IMR-90 (cell line): ENCODE measurements around the gene RNGTT.

Experiments used
- CTCF ChIP-seq: conservative IDR thresholded peaks from 2 replicates; pipeline ENCODE4 v1.5.1; 2012; ENCODE audit warnings: mild to moderate bottlenecking, low read depth, low read length, improper control_type of control experiment
- ELK1 ChIP-seq: fragments of 150-350 bp; IDR thresholded peaks from 2 replicates; pipeline ENCODE4 v1.6.1; 2016; ENCODE audit warnings: low read depth, mild to moderate bottlenecking, low read length, moderate library complexity, borderline replicate concordance
- FOS ChIP-seq: fragments of 150-350 bp; IDR thresholded peaks from 2 replicates; pipeline ENCODE4 v1.6.1; 2016; ENCODE audit warnings: low read depth, low read length
- MAZ ChIP-seq: IDR thresholded peaks from 2 replicates; pipeline ENCODE4 v1.6.1; 2012; ENCODE audit warnings: low read depth, mild to moderate bottlenecking, low read length, improper control_type of control experiment, moderate library complexity, borderline replicate concordance
- POLR2A ChIP-seq: IDR thresholded peaks from 2 replicates; pipeline ENCODE4 v1.6.1; 2012; ENCODE audit warnings: mild to moderate bottlenecking, low read depth, low read length
- RAD21 ChIP-seq: IDR thresholded peaks from 2 replicates; pipeline ENCODE4 v1.6.1; 2012; ENCODE audit warnings: low read length, improper control_type of control experiment
- RCOR1 ChIP-seq: IDR thresholded peaks from 2 replicates; pipeline ENCODE4 v1.6.1; 2012; ENCODE audit warnings: mild to moderate bottlenecking, low read length, improper control_type of control experiment; ENCODE audit not compliant: insufficient replicate concordance
- RFX5 ChIP-seq: IDR thresholded peaks from 2 replicates; pipeline ENCODE4 v1.8.0; 2012; ENCODE audit warnings: low read depth, mild to moderate bottlenecking, low read length, moderate library complexity
- SMC3 ChIP-seq: fragments of 150-350 bp; IDR thresholded peaks from 2 replicates; pipeline ENCODE4 v1.6.1; 2016; ENCODE audit warnings: low read depth, mild to moderate bottlenecking, antibody characterized with exemption, low read length, moderate library complexity
- USF2 ChIP-seq: fragments of 150-350 bp; IDR thresholded peaks from 2 replicates; pipeline ENCODE4 v1.6.1; 2017; ENCODE audit warnings: mild to moderate bottlenecking, antibody characterized with exemption, low read length, low read depth

- TF ChIP-seq POLR2A: no peak
- TF ChIP-seq RCOR1: no peak
- TF ChIP-seq FOS: no peak
- no peak for TF ChIP-seq CTCF
- TF ChIP-seq RFX5: no peak
- no peak for TF ChIP-seq USF2
- no peak for TF ChIP-seq MAZ
- TF ChIP-seq SMC3: no peak
- TF ChIP-seq ELK1: no peak
- TF ChIP-seq RAD21: no peak
These were observed 386.0 kb downstream of the RNGTT start for GRCh38 chr6:88577461-88577860.
